Right lung (tissue), 10 donors: ENCODE data around the gene SEZ6L. TPM values are rescaled to one million over a fixed set of nuclear protein-coding genes. Genes with fewer than 3 reads are reported as not detected.

Experiments
- DNase-seq, 2 donors: peaks; one replicate each; pipeline ENCODE4 v3.0.0-alpha.2; 2013
- long read RNA-seq, 8 donors: transcript quantifications; one replicate each; lab custom pipeline, GENCODE V29; 2026
- polyA plus RNA-seq, 5 donors: library from polyadenylated mRNA; unstranded; fragments of 120-200 nt; gene quantifications; one replicate each; pipeline versions ENCODE4 v1.2.1 to v1.2.3, GENCODE V29; 2013; ENCODE audit warnings: inconsistent platforms in 1 of 5, low replicate concordance in 1 of 5; ENCODE audit not compliant: insufficient read length in 5 of 5, insufficient read depth in 1 of 5

SEZ6L gene
- polyA plus RNA-seq = under 1 TPM; 0.50 to 0.84 (median 0.58) TPM
- long read RNA-seq, donor 1 = 0 reads
- long read RNA-seq, donor 2 = 0 reads
- long read RNA-seq, donor 3 = 0 reads
- long read RNA-seq, donor 4 = 0 reads
- long read RNA-seq, donor 5 = 0 reads
- long read RNA-seq, donor 6 = 0 reads
- long read RNA-seq, donor 7, partial matches to known transcripts = 0 of 1 reads
- long read RNA-seq, donor 7, other reads (novel, unspliced or antisense) = 0 of 1 reads
- long read RNA-seq, donor 8 = 0 reads

- peak; percentile 11 to 14 for DNase-seq
These were observed at the start of gene SEZ6L for GRCh38 chr22:26169315-26170111. Gene SEZ6L (plus strand): TSS chr22:26169462. CDS start chr22:26169670, 208 bp downstream.

- DNase-seq = no peak
These were observed 46.3 kb upstream of the SEZ6L start for GRCh38 chr22:26122920-26123468.

- no peak for DNase-seq
These were observed 44.1 kb upstream of the SEZ6L start for GRCh38 chr22:26124991-26125725.

GRCh38 chr22:26127126-26127525 lies 42.1 kb upstream of the SEZ6L start:
- DNase-seq = no peak

- DNase-seq = no peak
These were observed 41.7 kb upstream of the SEZ6L start for GRCh38 chr22:26127556-26127955.

GRCh38 chr22:26131589-26132154 lies 37.6 kb upstream of the SEZ6L start:
- DNase-seq = no peak

GRCh38 chr22:26134654-26135330 lies 34.5 kb upstream of the SEZ6L start:
- DNase-seq = no peak

GRCh38 chr22:26135806-26136205 lies 33.5 kb upstream of the SEZ6L start:
- DNase-seq = no peak

GRCh38 chr22:26139310-26139709 lies 30.0 kb upstream of the SEZ6L start:
- DNase-seq = no peak

- DNase-seq = no peak
These were observed 27.4 kb upstream of the SEZ6L start for GRCh38 chr22:26141831-26142230.

GRCh38 chr22:26143806-26144325 lies 25.4 kb upstream of the SEZ6L start:
- DNase-seq = no peak

- DNase-seq = no peak
These were observed 9.4 kb upstream of the SEZ6L start for GRCh38 chr22:26159886-26160285.

- DNase-seq = no peak
These were observed 7.5 kb upstream of the SEZ6L start for GRCh38 chr22:26161746-26162145.

- DNase-seq = no peak
These were observed 6.3 kb upstream of the SEZ6L start for GRCh38 chr22:26162926-26163325.

- no peak for DNase-seq
These were observed 5.1 kb upstream of the SEZ6L start for GRCh38 chr22:26164174-26164573.

- DNase-seq = no peak
These were observed 871 bp upstream of the SEZ6L start for GRCh38 chr22:26168330-26168851.

- peak; percentile 13 for DNase-seq
These were observed 335 bp upstream of the SEZ6L start for GRCh38 chr22:26168939-26169314.

- no peak for DNase-seq
These were observed 840 bp downstream of the SEZ6L start for GRCh38 chr22:26170112-26170492.

GRCh38 chr22:26170795-26171580 lies 1.7 kb downstream of the SEZ6L start:
- peak in 1 of 2 donors; percentile 14 for DNase-seq
